D721Med (cell line): Measurements from ENCODE around the gene ADCY1.

ENCODE experiments used
- DNase-seq: peaks from one replicate; pipeline ENCODE4 v3.0.0; 2011; ENCODE audit warnings: low spot score; ENCODE audit not compliant: insufficient read length
- FAIRE-seq: peaks from 2 replicates; lab custom pipeline; 2011; peaks lifted over from hg19 to GRCh38; lab: Jason Lieb, UNC
- CTCF ChIP-seq: IDR thresholded peaks from 2 replicates; pipeline ENCODE4 v1.5.1; 2012; ENCODE audit warnings: mild to moderate bottlenecking, control low read depth; ENCODE audit not compliant: insufficient read depth; ENCODE audit errors: missing control alignments

ADCY1 gene

GRCh38 chr7:45697576-45698136 lies 123.5 kb downstream of the ADCY1 start:
- no peak for TF ChIP-seq CTCF
- DNase-seq (no peak), FAIRE-seq (no peak)

GRCh38 chr7:45698303-45699014 lies 124.3 kb downstream of the ADCY1 start:
- no peak for TF ChIP-seq CTCF
- FAIRE-seq: no peak
- DNase-seq: no peak

GRCh38 chr7:45699015-45699309 lies 124.8 kb downstream of the ADCY1 start:
- no peak for TF ChIP-seq CTCF
- FAIRE-seq (no peak), DNase-seq (no peak)

- FAIRE-seq (no peak), DNase-seq (no peak)
- TF ChIP-seq CTCF: no peak
Measured at GRCh38 chr7:45699726-45700390, 125.7 kb downstream of the ADCY1 start.

GRCh38 chr7:45700556-45700955 lies 126.4 kb downstream of the ADCY1 start:
- DNase-seq: no peak
- no peak for FAIRE-seq
- TF ChIP-seq CTCF: no peak

GRCh38 chr7:45701701-45702510 lies 127.7 kb downstream of the ADCY1 start:
- DNase-seq (no peak), FAIRE-seq (no peak)
- TF ChIP-seq CTCF: no peak
